ENCODE data around the gene DIRAS3.

GRCh38 chr1:68083686-68084085 lies 33.3 kb upstream of the DIRAS3 start:
- TF ChIP-seq POLR2A (IDR thresholded peaks at IDR 0.05), result no peak
- TF ChIP-seq, protein P1, sequence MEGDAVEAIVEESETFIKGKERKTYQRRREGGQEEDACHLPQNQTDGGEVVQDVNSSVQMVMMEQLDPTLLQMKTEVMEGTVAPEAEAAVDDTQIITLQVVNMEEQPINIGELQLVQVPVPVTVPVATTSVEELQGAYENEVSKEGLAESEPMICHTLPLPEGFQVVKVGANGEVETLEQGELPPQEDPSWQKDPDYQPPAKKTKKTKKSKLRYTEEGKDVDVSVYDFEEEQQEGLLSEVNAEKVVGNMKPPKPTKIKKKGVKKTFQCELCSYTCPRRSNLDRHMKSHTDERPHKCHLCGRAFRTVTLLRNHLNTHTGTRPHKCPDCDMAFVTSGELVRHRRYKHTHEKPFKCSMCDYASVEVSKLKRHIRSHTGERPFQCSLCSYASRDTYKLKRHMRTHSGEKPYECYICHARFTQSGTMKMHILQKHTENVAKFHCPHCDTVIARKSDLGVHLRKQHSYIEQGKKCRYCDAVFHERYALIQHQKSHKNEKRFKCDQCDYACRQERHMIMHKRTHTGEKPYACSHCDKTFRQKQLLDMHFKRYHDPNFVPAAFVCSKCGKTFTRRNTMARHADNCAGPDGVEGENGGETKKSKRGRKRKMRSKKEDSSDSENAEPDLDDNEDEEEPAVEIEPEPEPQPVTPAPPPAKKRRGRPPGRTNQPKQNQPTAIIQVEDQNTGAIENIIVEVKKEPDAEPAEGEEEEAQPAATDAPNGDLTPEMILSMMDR (IDR thresholded peaks at IDR 0.05), result no peak

All from testis (tissue), 2 donors.